NCI-H69 (cell line): ENCODE measurements around the gene PARVB.

Experiments
- DNase-seq: peaks from one replicate; lab custom pipeline; 2025; lab: John Stamatoyannopoulos, UW

Gene PARVB

DNA sequence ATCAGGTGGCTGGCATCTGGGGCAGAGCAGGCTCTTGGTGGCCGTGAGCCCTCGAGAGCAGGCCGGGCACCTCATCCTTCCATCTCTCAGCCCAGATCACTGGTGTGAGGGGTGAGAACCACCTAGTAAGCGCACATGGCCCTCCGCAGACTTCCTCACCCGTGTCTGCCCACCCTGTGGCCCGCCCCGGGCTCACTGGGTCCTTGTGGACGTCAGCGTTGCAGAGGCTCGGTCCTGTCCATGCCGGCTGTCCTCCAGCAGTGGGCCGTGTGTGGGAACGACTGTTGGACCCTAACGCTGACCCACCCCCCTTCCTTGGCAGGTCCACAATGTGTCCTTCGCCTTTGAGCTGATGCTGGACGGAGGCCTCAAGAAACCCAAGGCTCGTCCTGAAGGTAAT, 139.4 kb downstream of the PARVB start:
- no peak for DNase-seq

DNA sequence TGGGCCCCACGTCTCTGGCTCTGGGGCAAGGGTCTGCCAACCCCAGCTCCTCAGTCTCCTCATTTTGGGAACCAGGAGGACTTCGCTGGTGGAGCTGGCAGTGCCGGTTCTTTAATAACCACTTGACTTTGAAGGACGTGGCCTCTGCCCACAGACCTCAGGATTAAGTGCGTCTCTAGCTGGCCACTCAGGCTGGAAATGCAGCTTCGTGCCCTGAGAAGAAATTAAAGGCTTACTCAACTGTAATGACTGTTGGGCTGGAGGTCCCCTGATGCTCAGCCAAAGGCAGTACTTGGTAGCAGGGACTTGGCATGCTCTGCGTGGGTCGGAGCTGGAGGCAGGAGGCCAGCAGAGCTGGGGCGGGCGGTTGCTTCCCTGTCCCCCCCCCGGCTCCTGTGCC, 139.9 kb downstream of the PARVB start:
- DNase-seq: no peak

DNA sequence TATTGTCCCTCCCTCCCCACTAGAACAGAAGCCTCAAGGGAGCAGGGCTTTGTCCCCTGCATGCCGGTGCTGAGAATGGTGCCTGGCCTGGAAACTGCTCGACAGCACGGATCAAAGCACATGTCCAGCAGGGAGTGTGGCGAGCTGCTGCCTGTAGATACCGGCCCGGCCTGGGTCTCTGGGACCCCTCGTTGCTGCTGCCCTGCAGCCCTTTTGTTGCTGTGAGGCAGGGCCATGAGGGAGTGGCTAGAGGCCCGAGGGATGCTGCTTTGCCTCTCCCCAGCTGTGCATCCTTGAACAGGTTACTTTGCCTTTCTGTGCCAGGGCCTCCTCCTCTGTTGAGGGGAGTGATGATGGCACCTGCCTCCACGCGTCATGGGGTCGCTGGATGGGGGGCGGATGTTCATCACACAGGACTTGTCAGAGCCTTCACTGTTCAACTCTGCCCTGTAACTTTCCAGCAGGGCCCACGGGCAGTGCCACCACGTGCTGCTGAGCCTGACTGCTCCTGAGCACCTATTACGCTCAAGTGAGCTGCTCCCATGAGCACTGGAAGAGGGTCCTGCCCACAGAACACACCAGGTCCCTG, 141.3 kb downstream of the PARVB start:
- no peak for DNase-seq

DNA sequence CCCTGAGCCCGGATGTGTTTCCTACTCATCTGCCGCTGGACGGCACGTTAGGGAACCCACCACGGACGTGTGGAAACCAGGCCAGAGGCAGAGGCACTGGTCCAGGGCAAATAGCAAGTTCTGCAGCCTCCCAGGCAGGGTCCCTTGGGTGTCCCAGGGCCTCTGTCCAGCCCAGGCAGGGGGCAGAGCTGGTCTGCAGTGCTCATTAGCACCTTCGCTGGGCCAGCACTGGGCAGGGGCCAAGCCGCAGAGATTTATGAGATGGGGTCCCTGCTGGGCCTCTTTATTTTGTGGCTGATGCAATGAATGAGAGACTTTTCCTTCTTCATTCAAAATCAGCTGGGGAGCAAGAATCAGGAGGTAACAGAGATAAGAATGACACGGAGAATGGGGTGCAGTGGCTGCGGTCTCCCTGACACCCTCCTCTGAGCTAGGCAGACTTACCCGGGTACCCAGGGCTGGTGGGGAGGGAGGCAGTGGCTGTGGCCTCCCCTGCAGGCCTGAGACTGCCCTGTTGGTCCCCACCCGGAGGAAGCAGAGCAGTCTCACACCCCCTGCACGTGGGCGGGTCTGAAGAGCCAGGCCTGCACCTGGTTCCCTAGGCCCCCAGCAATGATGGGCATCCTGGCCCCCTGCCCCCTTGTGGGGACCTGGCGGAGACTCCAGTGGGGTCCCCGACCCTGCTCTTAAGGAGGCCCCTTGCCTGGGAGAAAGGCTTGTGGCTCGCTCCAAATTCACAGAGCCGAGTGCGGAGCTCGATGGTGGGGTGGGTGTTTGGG, 142.6 kb downstream of the PARVB start:
- DNase-seq: no peak

DNA sequence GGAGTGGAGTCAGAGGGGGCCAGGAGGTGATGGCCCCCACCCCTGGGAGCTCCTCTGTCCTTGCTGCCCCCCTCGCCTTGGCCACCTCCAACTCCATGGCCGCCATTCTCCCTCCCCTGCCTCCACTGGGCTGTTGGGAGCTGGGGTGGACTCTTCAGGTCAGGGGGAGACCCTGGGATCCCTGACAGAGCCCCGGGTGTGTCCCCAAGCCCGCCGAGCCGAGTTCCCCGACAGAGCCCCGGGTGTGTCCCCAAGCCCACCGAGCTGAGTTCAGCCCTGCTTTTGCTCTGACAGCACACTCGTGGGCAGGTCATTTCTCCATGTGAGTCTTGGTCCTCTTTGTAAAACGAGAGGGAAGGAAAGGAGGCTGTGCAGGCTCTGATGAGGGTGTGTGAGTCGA, 143.4 kb downstream of the PARVB start:
- no peak for DNase-seq

DNA sequence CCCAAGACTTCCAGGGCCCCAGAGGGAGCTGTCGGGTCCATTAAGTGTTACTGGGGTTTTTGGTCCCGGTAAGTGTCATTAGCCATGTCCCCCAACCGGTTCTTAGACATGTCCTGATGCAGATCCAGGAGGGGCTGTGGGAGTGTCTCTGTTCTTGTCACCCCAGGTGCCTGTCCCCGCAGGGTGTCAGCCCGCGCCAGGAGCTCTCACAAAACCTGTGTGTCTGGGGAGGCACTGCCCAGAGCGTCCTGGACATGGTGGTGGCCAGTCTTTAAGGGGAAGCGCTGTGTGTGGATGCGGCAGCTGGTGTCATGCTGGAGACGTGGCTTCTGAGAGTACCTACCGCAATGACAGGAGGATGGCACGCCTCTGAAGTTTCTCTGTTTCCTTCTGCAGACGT, 144.1 kb downstream of the PARVB start:
- no peak for DNase-seq

DNA sequence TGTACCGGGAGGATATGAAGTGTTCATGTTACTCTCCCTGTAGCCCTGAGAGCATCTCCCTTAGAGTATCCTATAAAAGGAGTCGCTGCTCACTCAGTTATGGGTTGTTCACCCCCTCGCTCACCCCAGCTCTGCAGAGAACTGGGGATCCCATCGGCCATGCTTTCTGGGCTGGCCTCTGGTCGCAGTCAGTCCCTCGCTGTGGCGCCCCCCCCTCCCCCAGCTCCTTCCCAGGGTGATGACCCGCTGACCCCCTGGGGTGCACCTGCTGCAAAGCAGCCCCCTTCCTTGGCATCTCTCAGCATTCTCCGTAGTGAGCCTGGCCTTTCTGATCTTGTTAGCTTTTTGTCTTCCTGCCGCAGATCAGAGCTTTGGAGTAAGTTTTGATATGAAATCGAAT, 146.4 kb downstream of the PARVB start:
- no peak for DNase-seq

DNA sequence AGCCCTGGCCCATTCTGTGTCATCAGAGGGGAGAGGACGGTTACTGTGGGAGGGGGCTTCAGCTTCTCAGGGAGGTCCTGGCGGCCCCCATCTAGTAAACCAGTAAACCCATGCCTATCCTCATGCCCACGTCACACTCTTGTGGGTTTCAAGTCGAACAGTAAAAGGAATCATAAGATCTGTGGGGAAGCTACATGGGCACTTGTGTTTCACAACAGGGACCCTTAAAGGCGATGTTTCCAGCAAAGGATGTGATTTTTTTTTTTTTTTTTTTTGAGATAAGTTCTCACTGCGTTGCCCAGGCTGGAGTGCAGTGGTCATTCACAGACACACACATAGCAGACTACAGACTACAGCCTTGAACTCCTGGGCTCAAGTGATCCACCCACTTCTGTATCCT, 147.5 kb downstream of the PARVB start:
- DNase-seq: no peak

DNA sequence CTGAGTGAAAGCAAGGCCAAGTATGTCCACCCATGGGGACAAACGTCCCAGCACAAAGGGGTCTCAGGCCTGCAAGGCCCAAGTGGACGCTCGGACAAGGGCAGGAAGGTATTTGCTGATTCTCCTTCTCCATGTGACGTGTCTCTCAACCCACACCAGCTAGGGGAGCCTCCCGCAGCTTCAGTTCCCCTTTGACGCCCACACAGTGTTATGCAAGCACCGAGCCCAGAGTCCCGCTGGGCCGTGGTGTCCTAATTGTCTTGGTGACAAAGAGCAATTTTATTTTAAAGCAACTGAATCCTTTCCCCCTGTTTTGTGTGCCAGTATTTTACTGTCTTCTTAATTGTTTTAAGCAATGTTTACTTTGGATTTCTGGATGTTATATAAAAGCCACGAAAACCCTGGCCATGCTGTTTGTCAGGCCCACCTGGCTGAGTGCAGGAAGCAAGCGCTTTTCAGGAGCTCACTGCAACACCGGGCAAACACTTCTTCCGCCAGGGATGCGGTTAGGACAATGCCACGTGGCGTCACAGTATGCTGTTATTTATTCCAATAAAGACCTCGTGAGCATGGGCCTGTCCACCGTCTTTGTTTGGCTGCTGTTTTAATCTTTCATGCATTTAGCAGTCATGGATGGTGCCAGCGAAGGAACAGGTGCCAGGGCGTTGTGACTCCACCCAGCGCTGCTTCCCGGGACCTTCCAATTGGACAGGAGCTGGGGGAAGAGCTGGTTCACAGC, 148.4 kb downstream of the PARVB start:
- DNase-seq: peak; percentile 76

DNA sequence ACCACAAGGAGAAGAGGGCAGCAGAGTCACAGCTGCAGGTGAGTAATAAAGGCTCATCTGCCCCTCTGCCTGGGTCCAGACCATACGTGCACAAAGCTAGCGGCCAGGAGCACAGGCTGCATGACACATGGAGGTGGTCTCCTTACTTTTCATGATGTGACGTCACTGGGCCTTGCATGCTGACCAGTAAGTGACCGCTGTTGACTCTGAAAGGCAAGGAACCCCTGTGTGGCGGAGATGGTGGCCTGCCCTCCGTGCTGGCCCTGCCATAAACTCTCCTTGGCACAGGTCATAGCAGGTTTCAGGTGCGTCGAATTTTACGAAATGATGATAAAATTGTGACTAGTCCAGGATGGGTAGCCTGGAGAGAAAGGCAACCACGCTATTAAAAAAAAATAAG, 149.1 kb downstream of the PARVB start:
- DNase-seq: no peak

DNA sequence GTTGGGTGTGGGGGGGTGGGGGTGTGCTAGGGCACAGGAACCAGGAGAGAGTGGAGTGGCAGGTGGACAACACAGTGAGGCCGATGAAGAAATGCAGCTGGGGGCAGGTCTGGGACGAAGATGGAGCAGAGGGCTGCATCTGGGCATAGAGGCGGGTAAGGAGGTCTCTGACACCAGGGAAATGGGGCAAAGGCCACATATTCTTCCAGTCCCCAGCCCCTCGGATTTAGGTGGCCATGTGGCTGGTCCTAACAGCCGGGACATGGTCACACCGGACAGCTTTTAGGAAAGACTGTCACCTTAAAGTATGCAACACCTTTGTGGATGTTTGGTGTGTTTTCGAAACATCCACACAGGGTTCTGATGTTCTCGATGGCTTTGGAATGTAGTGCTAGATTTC, 151.6 kb downstream of the PARVB start:
- no peak for DNase-seq

DNA sequence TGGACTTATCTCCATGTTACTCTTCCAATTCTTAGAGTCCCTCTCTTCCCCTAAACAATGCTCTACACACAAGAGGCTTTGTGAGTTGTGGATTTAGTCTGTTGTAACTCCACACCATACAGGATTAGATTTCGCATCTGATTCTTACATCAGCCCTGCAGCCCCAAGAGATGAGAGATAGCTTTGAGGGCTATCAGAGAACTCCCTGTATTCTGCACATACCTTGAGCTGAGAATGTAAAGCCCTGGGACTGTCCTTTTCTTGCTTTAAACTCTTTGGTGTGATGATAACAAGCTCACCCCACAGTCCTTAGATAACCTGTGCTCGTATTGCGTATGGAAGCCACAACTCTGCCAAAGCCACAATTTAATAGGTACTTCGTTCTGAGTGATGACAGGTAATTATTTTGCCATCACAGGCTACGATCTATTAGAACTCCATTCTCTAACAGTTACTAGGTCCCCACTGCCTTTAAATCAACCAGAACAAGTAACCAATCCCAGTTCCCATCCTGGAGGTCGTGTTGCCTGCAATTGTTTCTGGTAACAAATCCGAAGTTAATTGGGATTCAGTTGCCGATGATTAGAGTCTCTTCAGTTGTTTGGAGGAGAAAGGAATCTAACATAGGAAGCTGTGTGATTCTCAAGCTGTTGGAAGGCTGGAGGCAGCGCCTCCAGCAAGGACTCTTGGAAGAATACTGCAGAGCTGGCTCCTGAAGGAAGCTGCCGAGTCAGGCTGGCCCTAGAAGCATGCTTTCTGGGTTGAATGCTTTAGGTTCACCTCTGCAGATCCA, 155.3 kb downstream of the PARVB start:
- DNase-seq: no peak

DNA sequence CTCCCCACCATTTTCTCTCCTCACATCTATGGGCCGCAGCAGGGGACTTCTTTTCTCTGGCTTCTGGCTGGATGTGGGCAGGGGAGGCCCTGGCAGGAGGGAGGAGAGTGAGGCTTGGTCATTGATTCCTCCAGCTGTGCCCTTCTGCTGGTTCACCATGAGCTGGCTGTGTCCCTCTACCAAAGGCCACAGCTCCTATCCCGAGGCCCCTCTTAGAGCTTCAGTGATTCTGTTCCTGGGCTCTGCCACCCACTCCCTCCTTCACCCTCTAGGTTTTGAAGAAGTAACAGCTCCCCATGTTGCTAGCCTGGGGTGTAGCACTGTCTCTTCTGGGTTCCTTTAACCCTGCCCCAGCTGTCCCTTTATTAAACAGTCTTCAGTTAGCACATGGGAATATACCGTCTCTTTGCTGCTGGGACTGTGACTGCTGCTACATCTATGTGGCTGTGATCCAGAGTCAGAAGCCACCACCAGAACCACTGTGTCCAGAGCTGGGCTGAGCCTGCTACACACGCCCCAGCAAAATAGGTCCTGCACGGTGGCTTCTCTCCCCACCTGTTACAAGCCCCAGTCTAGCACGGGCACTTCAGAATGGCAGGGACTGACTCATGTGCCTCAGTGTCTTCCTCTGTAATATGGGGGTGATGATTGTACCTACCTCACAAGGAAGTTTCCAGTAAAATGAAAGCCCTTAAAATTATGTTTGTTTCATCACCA, 156.0 kb downstream of the PARVB start:
- peak; percentile 5 for DNase-seq

DNA sequence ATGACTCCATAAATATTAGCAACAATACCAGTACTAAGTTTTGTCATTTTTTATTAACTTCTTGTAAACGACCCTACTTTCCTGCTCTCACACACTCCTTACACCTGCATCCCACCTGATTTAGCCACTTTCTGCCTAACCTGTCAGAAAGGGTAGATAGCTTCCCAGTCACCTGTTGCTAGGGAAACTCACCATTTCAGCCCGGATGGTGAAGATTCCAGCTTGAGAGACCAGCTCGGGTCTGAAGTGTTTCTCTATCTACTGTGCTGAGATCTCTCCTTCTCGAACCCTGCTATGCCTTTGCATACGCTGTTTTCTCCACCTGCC, 156.6 kb downstream of the PARVB start, which contains the start of gene PARVG:
PARVG (plus strand) TSS at position 220 of the 327 bp plus-strand sequence. CDS start 2,405 bp downstream, outside the sequence.
- DNase-seq: no peak

DNA sequence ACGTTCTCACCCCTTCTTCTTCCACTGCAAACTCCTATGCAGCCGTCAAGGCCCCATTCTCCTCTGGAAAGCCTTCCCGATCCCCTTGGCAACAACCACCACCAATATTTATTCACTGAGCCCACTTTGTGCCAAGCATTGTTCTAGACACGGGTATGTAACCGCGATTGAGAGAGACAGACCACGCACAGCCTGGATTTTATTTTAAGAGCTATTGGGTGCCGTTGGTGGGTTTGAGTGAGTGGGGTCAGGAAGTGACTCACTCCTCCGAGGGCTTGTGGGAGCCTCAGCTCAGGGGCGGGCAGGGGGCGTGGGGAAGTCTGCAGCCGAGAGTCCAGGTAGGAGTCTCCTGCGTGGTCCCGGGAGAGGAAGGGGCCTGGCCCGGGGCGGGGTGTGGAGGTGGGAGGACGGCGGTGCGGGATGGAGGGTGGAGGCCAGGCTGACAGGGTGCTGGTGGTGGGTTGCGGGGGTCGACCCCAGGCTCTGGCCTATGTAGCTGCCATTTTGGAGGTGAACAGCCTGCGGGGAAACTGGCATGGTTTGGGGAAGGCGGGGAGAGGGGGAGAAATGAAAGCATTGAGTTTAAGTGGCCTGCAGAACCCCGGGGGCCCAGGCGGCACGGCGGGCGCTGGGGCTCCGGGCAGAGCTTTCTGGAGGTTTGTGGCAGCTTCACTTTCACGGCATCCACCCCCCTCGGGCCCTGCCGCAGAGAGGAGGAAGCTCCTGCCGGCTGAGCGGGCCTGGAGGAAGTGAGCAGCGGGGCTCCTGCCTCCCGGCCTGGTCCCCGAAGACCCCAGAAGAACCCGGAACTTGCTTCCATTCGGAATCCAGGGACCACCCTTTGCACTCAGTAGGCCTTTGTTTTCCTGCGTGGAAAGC, 157.2 kb downstream of the PARVB start:
- DNase-seq: no peak

DNA sequence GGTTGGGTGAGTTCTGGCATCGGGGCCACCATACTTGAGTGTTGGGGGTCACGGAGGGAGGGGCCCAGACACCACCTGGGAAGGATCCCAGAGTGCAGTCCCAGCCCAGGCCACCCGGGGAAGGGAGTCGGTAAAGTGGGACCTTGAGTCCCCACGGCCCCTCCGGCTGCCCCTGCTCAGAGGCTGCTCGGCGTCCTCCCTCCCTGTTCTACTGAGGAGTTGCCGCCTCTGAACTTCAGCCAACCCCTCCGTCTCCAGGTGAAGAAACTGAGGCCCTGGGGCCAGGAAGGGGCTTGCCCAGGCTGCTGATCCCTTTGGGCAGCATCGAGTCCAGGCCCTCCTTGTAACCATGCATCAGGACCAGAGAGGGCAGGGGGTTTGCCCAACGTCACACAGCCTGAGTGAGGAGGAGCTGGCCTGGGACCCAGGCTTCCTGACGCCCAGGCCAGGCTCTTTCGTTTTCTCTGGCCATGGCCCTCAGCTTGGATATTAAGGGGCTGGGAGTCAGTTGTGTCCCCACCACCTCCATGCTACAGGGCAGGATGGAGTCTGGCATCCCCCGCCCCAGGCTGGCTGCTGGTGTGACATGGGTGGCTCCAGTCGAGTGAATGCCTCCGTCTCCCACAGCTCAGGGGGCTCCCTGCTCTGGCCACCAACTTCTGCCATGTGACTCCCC, 157.9 kb downstream of the PARVB start:
- no peak for DNase-seq

DNA sequence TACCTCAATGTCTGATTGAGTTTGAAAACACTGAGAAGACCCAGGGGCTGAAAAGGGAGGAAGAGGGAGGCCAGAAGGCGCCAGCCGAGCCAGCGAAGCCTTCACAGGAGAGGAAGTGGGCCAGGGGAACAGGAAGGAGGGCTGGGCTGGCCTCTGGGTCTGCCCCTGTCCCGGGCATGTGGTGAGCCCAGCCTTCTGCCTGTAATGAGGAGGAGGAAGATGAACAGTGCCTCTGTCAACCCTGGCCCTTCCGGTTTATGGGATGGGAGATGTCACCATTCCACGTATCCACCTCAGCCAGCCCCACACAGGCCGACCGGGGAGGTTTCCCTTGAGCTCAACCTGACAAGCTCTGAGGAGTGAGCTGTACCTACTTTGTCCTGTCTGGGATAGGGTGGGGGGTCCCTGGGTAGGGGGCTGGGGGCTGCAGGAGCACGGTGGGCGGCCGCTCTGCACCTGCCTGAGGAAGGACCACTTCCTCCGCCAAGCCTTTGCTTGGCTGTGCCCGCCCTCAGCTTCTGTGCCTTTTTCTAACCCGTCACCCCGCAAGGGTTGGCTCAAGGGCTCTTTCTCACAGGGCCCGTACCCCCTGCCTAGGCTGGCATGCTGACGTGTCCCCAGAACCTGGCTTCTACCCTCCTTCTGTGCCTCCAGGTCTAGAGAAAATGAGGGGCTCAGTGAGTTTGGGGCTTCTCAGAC, 158.6 kb downstream of the PARVB start:
- DNase-seq: no peak

DNA sequence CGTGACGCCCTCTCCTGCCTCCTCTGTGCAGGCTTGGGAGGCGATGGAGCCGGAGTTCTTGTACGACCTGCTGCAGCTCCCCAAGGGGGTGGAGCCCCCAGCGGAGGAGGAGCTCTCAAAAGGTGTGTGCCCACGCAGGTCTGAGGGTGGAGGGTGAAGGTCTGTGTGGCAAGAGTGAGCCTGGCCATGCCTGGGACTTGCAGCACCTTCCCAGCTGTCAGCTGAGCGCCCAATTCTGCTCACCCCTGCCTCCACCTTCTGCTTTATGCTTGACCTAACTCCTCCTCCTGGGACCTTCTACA, 159.1 kb downstream of the PARVB start:
- no peak for DNase-seq

DNA sequence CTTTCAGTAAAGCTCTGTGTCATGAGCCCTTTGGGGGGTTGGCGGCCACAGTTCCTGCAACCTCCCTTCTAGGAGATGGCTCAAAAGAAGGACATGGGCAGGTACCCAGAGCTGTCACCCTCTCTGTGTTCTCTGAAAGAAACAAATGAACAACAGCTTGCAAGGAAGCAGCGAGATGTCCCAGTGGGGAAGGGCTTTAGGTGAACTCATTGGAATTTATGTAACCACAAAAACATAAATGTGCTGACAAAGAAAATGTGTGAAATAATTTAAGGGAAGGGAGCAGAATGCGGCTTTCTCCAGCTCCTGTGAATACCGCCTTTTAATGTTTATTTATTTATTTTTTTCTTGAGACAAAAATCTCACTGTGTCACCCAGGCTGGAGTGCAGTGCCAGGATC, 159.9 kb downstream of the PARVB start:
- DNase-seq: no peak
